Erythroblast (primary cell): ENCODE results near the gene CLEC14A.

Source experiments
- DNase-seq, 2 experiments: peaks; one replicate each; lab custom pipeline; 2025; lab: John Stamatoyannopoulos, UW
- GATA1 ChIP-seq: IDR thresholded peaks from 2 replicates; pipeline ENCODE4 v1.6.1; 2011; ENCODE audit warnings: low read depth, mild to moderate bottlenecking, control low read depth, low read length, moderate library complexity
- POLR2A ChIP-seq: IDR thresholded peaks from 2 replicates; pipeline ENCODE4 v1.6.1; 2011; ENCODE audit warnings: mild to moderate bottlenecking, low read length

CLEC14A gene

GRCh38 chr14:38257507-38257906 lies 1.6 kb upstream of the CLEC14A start:
- no peak for TF ChIP-seq POLR2A
- TF ChIP-seq GATA1, result no peak
- DNase-seq, result no peak

- no peak for DNase-seq
- no peak for TF ChIP-seq POLR2A
- TF ChIP-seq GATA1, result no peak
These were observed 594 bp upstream of the CLEC14A start for GRCh38 chr14:38256533-38256840.

- no peak for DNase-seq
- no peak for TF ChIP-seq POLR2A
- TF ChIP-seq GATA1, result no peak
These were observed 553 bp downstream of the CLEC14A start for GRCh38 chr14:38255408-38255672.

- no peak for DNase-seq
- no peak for TF ChIP-seq POLR2A
- TF ChIP-seq GATA1, result no peak
These were observed 1.1 kb downstream of the CLEC14A start for GRCh38 chr14:38254571-38255407.

GRCh38 chr14:38253676-38254075 lies 2.2 kb downstream of the CLEC14A start:
- DNase-seq, result no peak
- TF ChIP-seq POLR2A (no peak), GATA1 (no peak)

GRCh38 chr14:38252066-38252710 lies 3.7 kb downstream of the CLEC14A start:
- TF ChIP-seq GATA1 (no peak), POLR2A (no peak)
- no peak for DNase-seq

GRCh38 chr14:38250331-38250730 lies 5.6 kb downstream of the CLEC14A start:
- TF ChIP-seq GATA1, result no peak
- no peak for TF ChIP-seq POLR2A
- no peak for DNase-seq

GRCh38 chr14:38248321-38249028 lies 7.4 kb downstream of the CLEC14A start:
- no peak for DNase-seq
- TF ChIP-seq POLR2A (no peak), GATA1 (no peak)

- no peak for TF ChIP-seq GATA1
- no peak for TF ChIP-seq POLR2A
- DNase-seq, result no peak
These were observed 12.1 kb downstream of the CLEC14A start for GRCh38 chr14:38243696-38244240.

GRCh38 chr14:38238878-38239277 lies 17.0 kb downstream of the CLEC14A start:
- no peak for DNase-seq

GRCh38 chr14:38238332-38238731 lies 17.6 kb downstream of the CLEC14A start:
- TF ChIP-seq POLR2A (no peak), GATA1 (no peak)
- DNase-seq, result no peak

More at GRCh38 chr14:38238878-38239277, 17.0 kb downstream of the CLEC14A start:
- TF ChIP-seq POLR2A (no peak), GATA1 (no peak)

- TF ChIP-seq POLR2A (no peak), GATA1 (no peak)
- no peak for DNase-seq
These were observed 22.7 kb downstream of the CLEC14A start for GRCh38 chr14:38233218-38233617.

GRCh38 chr14:38226366-38226765 lies 29.5 kb downstream of the CLEC14A start:
- TF ChIP-seq POLR2A (no peak), GATA1 (no peak)
- no peak for DNase-seq

- TF ChIP-seq POLR2A (no peak), GATA1 (no peak)
- DNase-seq, result no peak
These were observed 29.9 kb downstream of the CLEC14A start for GRCh38 chr14:38225946-38226345.

- DNase-seq, result no peak
- TF ChIP-seq POLR2A, result no peak
- TF ChIP-seq GATA1, result no peak
These were observed 31.6 kb downstream of the CLEC14A start for GRCh38 chr14:38224338-38224737.
